Stimulated activated CD8-positive, alpha-beta memory T cell treated with anti-CD3 and anti-CD28 coated beads, Interleukin-4, amount 100 ng/mL, for 48 hours (primary cell): Measurements from ENCODE around the gene MRPL22.
"Not testable (repeated sequence)": the region's sequence is repeated elsewhere in the genome, so short reads cannot be mapped to it uniquely, and the experiment has no call there.

Source experiments
- DNase-seq: peaks from one replicate; pipeline ENCODE4 v3.0.0-alpha.2; 2020

Gene MRPL22

GRCh38 chr5:154943527-154943926 lies 2.7 kb downstream of the MRPL22 start:
- no peak for DNase-seq

GRCh38 chr5:154944716-154945115 lies 3.8 kb downstream of the MRPL22 start:
- DNase-seq: no peak

GRCh38 chr5:154945695-154946301 lies 4.9 kb downstream of the MRPL22 start:
- DNase-seq: no peak

- DNase-seq: no peak
Observed at GRCh38 chr5:154947778-154948177, 6.9 kb downstream of the MRPL22 start.

GRCh38 chr5:154948313-154948712 lies 7.4 kb downstream of the MRPL22 start:
- DNase-seq: no peak

GRCh38 chr5:154949781-154950180 lies 8.9 kb downstream of the MRPL22 start:
- no peak for DNase-seq

- DNase-seq: no peak
Observed at GRCh38 chr5:154956712-154957111, 15.8 kb downstream of the MRPL22 start.

- no peak for DNase-seq
Observed at GRCh38 chr5:154962494-154962893, 21.6 kb downstream of the MRPL22 start.

- no peak for DNase-seq
Observed at GRCh38 chr5:154966081-154966841, 25.4 kb downstream of the MRPL22 start.

GRCh38 chr5:154966874-154967273 lies 26.0 kb downstream of the MRPL22 start:
- DNase-seq: no peak

- DNase-seq: no peak
Observed at GRCh38 chr5:154967421-154968024, 26.6 kb downstream of the MRPL22 start.

GRCh38 chr5:154968953-154969352 lies 28.1 kb downstream of the MRPL22 start:
- DNase-seq: no peak

- no peak for DNase-seq
Observed at GRCh38 chr5:154970759-154971158, 29.9 kb downstream of the MRPL22 start.

GRCh38 chr5:154971501-154971900 lies 30.6 kb downstream of the MRPL22 start:
- DNase-seq: no peak

GRCh38 chr5:154972476-154973080 lies 31.7 kb downstream of the MRPL22 start:
- DNase-seq: no peak

- DNase-seq: not testable (repeated sequence)
Observed at GRCh38 chr5:154976082-154976481, 35.2 kb downstream of the MRPL22 start.

GRCh38 chr5:154977409-154977808 lies 36.5 kb downstream of the MRPL22 start:
- DNase-seq: no peak

GRCh38 chr5:154978294-154978693 lies 37.4 kb downstream of the MRPL22 start:
- not testable (repeated sequence) for DNase-seq

GRCh38 chr5:154984946-154985516 lies 44.2 kb downstream of the MRPL22 start:
- no peak for DNase-seq

- no peak for DNase-seq
Observed at GRCh38 chr5:154986151-154986550, 45.3 kb downstream of the MRPL22 start.

GRCh38 chr5:154989626-154990025 lies 48.8 kb downstream of the MRPL22 start:
- DNase-seq: no peak

- DNase-seq: no peak
Observed at GRCh38 chr5:154993461-154993860, 52.6 kb downstream of the MRPL22 start.

GRCh38 chr5:154995679-154996078 lies 54.8 kb downstream of the MRPL22 start:
- no peak for DNase-seq
